Measurements from ENCODE around the gene KCNH3.
"Not testable (repeated sequence)": the region's sequence is repeated elsewhere in the genome, so short reads cannot be mapped to it uniquely, and the experiment has no call there.

DNA sequence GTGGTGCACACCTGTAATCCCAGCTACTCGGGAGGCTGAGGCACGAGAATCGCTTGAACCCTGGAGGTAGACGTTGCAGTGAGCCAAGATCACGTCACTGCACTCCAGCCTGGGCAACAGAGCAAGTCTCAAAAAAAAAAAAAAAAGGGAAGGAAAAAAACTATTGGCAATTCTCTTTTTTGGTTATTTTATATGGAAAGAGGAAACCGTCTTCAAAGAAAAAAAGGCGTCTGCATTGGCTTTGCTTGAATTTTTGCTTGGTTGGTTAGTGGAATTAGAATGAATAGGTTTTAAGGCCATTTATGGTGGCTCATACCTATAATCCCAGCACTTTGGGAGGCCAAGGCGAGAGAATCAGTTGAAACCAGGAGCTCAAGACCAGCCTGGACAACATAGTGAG lies 29.1 kb upstream of the KCNH3 start:
- TF ChIP-seq POLR2A (IDR thresholded peaks at IDR 0.05) = not testable (repeated sequence)
- TF ChIP-seq, protein P1, sequence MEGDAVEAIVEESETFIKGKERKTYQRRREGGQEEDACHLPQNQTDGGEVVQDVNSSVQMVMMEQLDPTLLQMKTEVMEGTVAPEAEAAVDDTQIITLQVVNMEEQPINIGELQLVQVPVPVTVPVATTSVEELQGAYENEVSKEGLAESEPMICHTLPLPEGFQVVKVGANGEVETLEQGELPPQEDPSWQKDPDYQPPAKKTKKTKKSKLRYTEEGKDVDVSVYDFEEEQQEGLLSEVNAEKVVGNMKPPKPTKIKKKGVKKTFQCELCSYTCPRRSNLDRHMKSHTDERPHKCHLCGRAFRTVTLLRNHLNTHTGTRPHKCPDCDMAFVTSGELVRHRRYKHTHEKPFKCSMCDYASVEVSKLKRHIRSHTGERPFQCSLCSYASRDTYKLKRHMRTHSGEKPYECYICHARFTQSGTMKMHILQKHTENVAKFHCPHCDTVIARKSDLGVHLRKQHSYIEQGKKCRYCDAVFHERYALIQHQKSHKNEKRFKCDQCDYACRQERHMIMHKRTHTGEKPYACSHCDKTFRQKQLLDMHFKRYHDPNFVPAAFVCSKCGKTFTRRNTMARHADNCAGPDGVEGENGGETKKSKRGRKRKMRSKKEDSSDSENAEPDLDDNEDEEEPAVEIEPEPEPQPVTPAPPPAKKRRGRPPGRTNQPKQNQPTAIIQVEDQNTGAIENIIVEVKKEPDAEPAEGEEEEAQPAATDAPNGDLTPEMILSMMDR (IDR thresholded peaks at IDR 0.05) = not testable (repeated sequence)

All from stomach (tissue), 4 donors.